ENCODE results near the gene REM2.

REM2 gene

GRCh38 chr14:22883173-22883976, at the start of gene REM2:
TSS of gene REM2 (plus strand) at chr14:22883222. CDS start at chr14:22883288, 66 bp downstream.
- H3K4me3 ChIP-seq (ENCODE audit: low read depth, low read length) = no peak within 1 kb of the TSS
- TF ChIP-seq, protein P1, sequence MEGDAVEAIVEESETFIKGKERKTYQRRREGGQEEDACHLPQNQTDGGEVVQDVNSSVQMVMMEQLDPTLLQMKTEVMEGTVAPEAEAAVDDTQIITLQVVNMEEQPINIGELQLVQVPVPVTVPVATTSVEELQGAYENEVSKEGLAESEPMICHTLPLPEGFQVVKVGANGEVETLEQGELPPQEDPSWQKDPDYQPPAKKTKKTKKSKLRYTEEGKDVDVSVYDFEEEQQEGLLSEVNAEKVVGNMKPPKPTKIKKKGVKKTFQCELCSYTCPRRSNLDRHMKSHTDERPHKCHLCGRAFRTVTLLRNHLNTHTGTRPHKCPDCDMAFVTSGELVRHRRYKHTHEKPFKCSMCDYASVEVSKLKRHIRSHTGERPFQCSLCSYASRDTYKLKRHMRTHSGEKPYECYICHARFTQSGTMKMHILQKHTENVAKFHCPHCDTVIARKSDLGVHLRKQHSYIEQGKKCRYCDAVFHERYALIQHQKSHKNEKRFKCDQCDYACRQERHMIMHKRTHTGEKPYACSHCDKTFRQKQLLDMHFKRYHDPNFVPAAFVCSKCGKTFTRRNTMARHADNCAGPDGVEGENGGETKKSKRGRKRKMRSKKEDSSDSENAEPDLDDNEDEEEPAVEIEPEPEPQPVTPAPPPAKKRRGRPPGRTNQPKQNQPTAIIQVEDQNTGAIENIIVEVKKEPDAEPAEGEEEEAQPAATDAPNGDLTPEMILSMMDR (IDR thresholded peaks at IDR 0.05; ENCODE audit: borderline replicate concordance, insufficient read depth, low read depth, low read length) = no peak

DNA sequence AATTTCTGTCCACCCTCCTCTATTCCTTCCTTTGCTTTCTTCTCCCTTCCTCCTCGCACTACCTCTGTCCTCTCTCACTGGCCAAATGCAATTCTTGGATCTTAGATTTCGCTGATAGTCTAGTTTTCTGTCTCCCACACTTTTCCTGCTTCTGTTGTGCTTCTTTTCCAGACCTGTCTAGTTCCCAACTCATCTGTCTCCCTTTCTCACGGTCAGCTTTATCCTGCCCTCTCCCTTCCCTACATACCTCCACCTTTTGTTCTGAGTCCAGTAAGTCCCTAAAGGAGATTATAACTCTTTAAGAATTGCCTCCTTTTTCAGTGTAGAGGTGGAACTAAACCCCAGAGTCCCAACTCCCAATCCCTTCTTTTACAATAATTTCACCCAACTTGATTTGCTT, 47.5 kb upstream of the REM2 start:
- H3K4me3 ChIP-seq (ENCODE audit: low read depth, low read length) = no peak overlapping the region
- TF ChIP-seq, protein P1 (IDR thresholded peaks at IDR 0.05; ENCODE audit: borderline replicate concordance, insufficient read depth, low read depth, low read length) = no peak

GRCh38 chr14:22836301-22837113, 46.5 kb upstream of the REM2 start, which contains the start of gene MMP14:
TSS of gene MMP14 (plus strand) at chr14:22836585. CDS start at chr14:22836818, 233 bp downstream.
- TF ChIP-seq, protein P1 (IDR thresholded peaks at IDR 0.05; ENCODE audit: borderline replicate concordance, insufficient read depth, low read depth, low read length) = no peak
- no peak within 1 kb of the TSS for H3K4me3 ChIP-seq (ENCODE audit: low read depth, low read length)

DNA sequence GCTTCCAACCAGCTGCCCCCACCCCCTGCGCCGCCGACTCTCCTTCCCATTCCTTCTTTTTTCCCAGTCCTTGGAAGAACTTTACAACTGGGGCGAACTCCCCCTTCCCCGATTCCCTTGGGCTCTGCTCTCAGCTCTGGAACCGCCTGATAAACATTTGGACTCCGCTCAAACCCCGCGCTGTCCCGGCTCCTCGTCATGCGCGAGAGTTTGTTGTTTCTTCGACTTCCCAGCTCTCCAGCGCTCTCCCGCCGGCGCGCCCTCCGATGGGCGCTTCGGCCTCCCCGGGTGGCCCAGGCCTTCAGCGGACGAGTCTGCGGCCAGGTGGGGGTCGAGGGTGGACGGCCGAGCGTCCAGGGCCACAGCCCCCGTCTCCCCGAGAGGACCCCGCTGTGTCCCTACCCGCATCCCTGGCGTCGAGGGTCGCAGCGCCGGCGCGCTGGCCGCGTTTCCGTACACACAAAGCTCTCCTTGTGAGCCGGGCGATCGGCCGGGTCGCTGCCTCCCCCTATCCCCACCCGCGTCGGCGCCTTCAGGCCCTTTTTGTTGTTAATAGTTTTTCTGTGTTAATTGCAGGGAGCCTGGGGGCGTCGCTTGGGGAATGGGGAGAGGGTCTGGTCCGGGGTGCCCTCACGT, 45.8 kb upstream of the REM2 start:
- TF ChIP-seq, protein P1 (IDR thresholded peaks at IDR 0.05; ENCODE audit: borderline replicate concordance, insufficient read depth, low read depth, low read length) = no peak
- no peak overlapping the region for H3K4me3 ChIP-seq (ENCODE audit: low read depth, low read length)

DNA sequence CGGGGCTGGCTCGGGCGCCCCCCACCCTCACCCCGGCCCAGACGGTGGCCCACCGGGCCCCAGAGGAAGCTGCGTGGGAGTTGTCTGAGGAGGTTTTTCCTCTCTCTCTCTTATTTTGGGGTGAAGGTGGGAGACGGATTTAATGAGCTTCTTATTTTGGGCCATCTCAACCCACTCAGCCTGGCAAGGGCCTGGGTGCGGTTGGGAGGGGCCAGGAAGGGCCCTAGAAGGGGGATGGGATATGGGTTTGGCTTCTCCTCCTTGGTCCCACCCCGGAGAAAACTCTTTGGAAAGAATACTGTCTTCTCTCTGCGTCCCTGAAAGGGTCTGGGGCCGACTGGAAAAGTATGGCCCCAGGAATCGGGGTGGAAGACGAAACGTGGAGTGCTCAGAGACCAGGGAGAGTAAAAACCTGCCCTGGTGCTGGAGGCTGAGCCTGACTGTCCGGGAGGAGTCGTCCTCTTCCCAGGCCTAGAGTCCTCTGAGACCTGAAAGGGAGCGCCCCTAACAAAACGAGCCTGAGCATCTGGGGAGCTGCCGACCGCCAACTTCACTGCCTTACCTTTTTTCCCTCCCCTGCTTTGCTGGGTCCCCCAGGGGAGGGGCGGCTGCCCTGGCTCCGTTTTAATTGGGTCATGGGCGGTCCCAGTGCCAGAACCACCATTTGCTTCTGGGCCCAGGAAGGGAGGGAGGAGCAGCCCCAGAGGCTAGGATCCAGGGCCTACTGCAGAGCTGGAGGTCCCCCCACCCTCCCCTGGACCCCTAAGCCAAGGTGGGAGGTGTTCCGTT, 45.1 kb upstream of the REM2 start:
- H3K4me3 ChIP-seq (ENCODE audit: low read depth, low read length) = no peak overlapping the region
- TF ChIP-seq, protein P1 (IDR thresholded peaks at IDR 0.05; ENCODE audit: borderline replicate concordance, insufficient read depth, low read depth, low read length) = no peak

- TF ChIP-seq, protein P1 (IDR thresholded peaks at IDR 0.05; ENCODE audit: borderline replicate concordance, insufficient read depth, low read depth, low read length) = no peak
- no peak overlapping the region for H3K4me3 ChIP-seq (ENCODE audit: low read depth, low read length)
These were observed 44.4 kb upstream of the REM2 start for GRCh38 chr14:22838631-22839041.
